GM18907 (cell line): ENCODE data around the gene PTPN1.
A peak's percentile ranks its signal among the peaks of the same experiment; 100 is the strongest.
"Not testable (repeated sequence)": the region's sequence is repeated elsewhere in the genome, so short reads cannot be mapped to it uniquely, and the experiment has no call there.

Source experiments
- ATAC-seq: cut with Tn5 transposase; IDR thresholded peaks from one replicate; pipeline ENCODE4 v1.9.1; 2021; ENCODE audit warnings: mild to moderate bottlenecking, moderate library complexity; ENCODE audit not compliant: unreplicated experiment

The PTPN1 gene

DNA sequence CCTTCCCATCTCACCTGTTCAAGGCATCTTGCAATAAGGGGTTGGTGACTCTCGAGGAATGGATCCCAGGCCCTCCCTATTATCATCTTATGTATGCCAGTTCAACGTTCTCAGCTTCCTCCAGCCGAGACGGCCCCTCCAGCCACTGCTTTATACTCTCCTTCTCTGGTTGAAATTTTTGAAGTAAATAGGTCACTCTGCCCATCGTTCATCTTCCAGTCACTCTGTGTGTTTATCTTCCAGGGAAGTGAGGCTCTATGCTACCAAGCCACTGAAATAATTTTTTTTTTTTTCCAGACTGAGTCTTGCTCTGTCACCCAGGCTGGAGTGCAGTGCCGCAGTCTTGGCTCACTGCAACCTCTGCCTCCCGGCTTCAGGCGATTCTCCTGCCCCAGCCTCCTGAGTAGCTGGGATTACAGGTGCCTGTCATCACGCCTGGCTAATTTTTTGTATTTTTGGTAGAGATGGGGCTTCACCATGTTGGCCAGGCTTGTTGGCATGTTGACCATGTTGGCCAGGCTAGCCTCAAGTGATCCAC lies 17.0 kb downstream of the PTPN1 start:
- ATAC-seq: no peak

DNA sequence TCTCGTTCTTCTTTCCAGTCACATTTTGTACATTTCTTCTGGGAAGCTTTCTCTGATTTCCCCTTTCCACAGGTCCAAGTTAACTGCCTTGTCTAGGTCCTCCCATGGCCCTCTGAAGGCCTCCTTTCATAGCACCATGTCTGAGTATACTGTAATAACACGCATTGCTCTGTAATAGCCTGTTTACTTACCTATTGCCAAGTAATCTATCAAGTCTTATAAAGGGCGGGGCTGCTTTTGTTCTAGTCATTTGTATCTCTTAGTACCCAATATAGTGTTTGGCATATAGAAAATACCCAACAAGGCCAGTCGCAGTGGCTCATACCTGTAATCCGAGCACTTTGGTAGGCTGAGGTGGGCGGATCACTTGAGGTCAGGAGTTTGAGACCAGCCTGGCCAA lies 17.9 kb downstream of the PTPN1 start:
- no peak for ATAC-seq

DNA sequence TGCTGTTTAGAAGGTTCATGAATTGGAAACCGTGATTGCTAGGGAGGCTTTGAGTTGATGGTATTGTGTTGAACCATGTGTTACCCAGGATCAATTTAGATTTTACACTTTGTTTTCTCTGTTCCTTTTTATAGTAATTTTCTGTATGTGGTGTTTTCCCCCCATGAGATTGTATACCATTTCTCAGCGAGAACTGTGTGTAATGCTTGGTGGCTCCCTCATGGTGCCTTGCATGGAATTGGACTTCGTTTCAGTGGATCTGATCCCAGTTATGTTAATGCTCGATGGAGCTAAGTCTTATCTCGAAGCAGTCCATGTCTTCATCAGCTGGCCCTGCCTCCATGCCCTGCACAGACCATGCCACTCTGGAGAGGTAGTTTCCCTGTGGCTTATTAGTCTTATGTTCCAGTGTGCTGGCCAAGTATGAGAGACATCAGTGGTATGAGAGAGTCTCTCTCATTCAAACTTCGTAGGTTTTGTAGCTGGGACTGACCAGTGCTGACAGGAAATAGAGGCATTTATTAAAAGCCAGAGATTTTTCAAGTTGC lies 18.7 kb downstream of the PTPN1 start:
- peak; percentile 50 for ATAC-seq

DNA sequence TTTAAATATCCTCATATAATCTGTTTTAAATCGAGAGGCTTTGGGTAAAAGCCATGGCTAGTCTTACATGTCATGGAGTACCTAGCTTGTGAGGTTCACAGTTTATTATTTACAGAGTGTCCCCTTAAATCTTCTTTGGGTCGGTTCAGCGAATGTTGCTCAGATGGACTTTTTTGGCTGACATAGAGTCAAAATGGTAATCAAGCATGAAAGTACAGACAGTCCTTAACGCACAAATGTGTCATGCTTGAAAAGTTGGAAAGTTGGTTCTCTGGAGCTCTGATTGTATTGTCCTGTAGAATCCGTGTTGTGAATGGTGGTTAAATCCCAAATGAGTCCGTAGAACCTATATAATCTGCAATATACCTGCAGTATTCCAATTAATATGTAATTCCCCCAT lies 22.0 kb downstream of the PTPN1 start:
- ATAC-seq: no peak

DNA sequence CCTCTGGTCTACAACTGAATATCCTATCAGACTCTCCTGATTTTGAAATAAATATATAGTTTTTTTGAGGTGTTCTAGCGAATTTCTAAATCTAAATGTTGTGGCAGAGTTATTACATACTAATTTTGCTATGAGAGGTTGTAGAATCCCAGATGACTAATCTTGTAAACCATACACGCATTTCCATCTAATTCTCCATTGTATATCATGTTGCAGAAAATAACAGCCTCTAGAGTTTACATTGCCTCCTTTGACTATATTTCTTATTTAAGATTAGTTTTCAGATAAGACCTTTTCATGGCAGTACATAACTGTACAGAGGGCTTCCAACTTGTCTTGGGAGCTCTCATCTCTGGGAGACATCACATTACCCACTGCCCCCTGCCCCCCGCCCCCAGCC lies 22.9 kb downstream of the PTPN1 start:
- no peak for ATAC-seq

DNA sequence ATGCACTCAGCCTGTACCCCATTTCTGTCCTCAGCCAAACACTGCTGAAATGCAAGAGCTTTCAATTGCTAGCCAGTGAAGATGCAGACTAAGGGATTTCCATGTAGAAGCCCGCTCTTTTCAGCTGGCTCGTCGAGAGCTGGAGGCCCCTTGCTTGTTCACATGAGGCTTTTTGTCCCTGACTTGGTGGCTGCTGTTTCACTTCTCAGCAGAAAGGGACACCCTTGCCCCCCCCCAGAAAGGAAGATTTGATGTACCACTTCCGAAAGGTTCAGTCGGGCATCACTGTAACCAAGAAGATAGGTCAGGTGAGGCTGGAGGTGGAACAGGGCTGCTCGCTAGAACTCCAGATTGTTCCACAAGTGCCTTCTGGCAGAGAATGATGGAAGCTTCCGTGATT lies 23.3 kb downstream of the PTPN1 start:
- ATAC-seq: no peak

DNA sequence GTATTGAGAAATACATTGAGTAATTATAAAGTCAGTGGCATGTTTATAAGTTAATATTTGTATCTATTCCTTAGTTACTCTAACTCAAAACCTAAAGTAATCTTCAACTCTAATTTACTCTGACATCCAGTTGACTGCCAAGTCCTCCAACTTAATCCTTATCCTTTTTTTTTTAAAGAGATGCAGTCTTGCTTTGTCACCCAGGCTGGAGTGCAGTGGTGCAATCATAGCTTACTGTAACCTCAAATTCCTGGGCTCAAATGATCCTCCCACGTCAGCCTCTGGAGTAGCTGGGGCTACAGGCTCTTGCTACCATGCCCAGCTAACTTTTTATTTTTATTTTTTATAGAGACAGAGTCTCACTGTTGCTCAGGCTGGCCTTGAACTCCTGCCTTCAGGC lies 24.4 kb downstream of the PTPN1 start:
- ATAC-seq: no peak

DNA sequence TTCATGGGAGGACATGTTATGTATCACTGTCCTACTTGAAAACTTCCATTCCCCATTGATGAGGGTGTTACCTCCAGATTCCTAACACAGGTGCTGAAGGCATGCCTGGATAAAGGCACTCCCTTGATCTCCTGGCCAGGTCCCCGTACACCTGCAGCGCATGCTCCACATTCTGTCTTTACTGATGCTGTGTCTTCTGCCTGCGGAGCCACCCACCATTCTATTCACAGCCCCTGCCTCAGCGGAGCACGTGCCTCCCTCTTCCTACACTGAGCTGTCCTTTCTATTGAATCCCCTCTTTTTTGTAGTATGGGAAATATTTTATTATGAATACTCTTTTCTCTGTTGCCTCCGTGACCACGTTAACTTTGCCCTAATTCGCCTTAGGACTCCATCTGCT lies 25.0 kb downstream of the PTPN1 start:
- ATAC-seq: no peak

DNA sequence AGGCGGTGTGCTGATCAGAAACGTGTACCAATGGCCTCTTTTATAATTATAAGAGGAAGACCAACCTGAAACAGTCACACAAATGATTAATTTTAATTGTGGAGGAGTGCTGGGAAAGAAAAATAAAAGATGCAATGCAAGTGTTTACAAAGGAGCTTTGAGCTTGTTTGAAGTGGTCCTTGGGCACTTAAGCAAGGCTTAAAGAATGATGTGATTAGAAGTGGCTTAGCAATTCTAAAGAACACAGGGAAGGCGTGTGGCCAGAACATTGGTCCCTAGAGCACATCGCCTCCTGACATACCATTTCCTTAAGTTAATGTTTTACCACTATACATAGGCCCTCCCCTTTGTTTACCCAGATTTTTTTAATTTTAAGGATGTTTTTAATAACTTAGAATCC lies 26.1 kb downstream of the PTPN1 start:
- no peak for ATAC-seq

DNA sequence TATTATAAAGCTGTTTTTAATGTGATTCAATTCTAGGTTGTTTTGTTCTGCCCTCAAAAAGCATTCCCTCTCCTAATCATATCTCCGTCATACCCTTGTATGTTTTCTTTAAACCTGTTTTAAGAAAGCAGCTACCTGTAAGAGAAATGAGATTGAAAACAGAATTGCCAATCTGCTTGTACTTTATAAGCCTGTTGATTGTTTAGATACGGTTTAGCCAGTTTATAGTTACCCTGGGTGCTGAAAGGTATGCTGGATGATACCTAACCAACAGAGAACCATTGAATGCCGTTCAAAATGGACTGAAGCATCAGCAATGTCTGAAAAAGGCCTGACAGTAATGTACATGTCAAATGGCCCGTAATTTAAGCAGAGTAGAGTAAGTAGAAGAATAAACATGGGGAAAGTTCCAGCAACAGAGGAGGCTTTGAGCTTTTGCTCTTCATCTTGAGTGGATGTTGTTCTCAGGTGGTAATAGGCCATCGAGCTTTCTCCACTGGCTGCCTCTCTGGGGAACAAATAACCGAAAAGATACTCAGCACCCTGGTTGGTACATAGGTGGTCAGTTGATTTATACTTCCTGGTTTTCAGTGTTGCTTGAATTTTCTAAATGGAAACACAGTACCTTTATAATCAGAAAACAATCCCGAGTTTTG lies 27.5 kb downstream of the PTPN1 start:
- no peak for ATAC-seq

DNA sequence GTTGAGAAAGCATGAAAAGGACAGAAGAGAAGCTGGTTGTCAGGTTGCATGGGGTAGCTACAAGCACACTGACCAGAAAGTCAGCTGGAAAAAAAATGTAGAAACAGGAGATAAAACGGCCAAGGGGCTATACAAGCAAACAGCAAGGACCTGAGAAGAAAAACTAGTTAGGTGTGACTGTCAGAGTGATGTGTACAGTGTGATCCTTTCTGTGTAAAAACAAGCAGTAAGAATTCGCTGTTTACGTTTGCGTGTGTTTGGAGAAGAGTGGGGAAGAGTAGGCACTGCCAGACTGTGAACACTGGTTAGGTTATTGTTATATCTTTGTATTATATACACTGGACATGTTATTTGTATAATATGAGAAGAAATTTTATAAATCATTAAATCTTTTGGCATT lies 28.1 kb downstream of the PTPN1 start:
- no peak for ATAC-seq

DNA sequence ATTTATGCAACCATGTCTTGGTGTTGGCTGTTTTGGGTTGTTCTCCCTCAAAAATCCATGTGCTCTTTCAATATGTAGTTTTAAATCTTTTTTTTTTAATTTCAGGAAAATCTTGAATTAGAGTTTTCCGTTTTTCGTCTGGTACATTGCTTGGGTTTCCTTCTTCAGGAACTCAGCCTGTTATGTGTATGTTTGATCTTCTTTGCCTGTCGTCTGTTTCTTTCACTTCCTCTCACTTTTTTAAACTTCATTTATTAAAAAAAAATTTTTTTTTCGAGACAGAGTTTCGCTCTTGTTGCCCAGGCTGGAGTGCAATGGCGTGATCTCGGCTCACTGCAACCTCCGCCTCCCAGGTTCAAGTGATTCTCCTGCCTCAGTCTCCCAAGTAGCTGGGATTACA lies 29.6 kb downstream of the PTPN1 start:
- ATAC-seq: not testable (repeated sequence)

DNA sequence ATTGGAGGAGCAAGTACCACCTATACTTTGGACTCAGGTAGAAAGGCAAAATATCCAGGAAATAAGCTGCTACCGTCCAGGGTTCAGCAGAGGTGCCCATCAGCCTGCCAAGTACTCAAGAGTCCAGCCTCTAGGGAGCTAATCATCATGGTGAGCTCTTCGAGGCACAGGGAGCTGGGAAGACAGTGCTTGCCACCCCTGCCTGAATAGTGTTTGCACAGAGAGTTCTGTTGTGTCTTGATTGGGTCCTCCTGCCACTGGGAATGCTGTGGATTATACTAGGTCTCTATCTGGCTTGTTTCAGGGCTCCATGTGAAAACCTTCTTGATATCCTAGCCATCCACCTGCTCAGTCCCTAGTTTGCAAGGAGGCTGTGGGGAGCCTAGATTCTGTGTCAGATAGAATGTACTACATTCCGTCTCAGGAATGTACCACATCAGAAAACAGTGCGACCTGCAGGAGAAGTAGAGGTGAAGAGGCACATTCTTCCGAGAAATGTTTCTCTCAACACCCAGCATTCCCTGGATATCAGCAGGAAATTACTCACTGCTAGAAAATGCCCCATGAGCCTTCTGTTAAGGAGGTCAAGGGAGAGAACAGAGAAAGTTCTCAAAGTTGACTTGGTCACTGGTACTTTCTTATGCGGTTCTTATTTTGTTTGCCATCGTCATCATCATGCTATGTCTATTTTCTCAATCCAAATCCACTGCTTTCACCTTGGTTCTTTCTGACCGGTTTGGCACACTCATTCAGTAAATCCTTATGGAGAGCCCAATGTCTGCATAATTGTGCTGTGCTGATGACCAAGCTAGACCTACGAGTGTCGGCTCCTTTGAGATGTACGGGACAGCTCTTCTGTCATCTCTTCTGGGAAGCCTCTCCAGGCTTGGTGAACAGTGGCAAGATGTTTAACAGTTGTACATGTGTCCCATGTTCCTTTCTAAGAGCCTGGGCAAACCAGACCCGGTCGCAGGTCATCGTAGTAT lies 30.7 kb downstream of the PTPN1 start:
- no peak for ATAC-seq

DNA sequence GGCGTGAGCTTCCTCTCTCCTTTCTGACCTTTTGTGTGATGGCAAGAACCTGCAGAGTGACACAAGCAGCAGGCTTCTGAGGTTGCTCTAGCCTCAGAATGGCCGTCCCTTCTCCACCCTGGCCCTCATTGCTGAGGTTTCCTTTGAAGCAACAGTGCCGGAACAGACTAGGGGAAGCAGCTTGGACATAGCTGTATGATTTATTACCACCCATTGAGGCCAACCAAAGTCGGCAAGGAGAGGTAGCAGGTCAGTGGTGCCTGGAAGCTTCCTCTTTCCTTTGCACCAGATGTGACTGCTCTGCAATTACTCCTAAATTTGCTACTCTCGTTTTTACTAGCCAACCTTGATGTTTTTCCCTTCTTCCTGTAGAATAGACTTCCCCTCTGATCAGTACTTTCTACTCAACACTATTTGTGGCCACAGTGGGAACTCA lies 31.4 kb downstream of the PTPN1 start:
- ATAC-seq: no peak

DNA sequence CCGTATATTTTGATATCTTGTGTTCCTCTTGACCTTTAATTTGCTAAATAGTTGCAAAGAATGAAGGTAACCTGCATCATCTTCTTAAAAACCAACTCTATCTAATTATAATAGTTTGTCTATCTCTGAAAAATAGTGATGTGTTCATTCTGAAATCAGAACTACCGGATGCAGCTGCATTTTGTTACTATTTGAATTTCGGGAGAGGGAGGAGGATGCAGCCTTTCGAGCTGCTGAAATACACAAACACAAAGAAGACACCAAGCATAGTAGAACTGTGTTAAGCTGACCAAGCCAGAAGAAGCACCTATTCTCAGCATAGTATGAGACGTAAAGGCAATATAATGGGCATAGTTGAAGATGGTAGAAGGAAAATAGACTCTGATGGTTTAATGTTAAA lies 33.1 kb downstream of the PTPN1 start:
- no peak for ATAC-seq

DNA sequence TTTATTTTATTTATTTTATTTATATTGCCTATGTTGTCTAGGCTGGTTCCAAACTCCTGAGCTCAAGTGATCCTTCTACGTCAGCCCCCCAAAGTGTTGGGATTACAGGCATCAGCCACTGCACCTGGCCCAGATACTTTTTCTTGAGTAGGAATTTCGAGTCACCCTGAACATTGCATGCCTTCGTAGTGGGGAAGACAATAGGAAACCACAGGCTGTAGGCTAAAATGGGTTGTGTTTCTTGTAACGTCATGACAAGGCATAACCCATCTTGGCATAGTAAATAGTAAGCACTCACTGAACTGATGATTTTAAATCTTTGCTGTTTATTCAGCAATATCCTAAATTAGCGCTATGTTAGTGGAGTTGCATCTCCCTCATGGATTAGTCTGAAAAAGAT lies 34.9 kb downstream of the PTPN1 start:
- ATAC-seq: no peak

DNA sequence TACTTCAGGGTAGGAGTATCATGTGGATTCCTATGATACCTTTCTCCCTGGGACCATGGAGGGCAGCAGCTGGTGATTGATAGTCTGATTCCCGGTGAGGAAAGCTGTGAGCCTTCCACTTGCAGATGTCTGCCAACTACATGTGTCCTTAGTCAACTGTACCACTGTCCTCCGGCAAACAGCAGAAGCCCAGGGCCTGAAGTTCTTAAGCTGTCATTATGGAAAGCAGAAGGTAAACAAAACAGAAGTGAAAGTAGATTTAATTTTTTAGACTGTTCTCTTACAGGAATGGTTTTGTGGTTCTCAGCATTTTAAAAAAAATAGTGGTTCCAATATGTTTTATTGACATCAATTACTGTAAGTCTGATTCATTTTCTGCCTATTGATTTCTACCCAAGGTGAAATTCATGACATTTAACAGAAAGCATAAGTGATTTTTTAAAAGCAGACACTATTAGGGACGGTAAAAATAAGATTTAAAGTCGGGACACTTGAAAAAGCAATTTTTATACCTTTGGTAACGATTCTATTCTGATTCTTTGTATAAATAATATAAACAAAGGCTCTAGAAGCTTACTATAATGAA lies 36.6 kb downstream of the PTPN1 start:
- peak; percentile 36 for ATAC-seq

DNA sequence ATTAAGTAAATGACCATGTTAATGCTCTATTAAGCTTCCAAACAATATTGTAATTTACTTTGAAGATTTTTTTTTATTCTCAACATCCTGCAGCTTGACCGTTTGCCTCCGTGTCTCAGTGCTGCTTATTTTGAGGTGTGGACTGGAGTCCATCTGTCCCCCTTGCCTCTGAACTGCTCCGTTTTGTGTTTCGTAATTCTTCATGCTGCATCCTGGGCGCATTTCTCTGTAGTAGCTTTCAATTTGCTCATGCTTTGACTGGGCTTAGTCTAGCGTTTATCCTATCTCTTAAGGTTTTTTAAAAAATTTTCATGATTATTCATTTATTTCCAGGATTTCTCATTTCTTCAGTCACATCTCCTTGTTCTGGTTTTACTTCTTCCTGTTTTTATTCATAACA lies 37.8 kb downstream of the PTPN1 start:
- ATAC-seq: no peak

DNA sequence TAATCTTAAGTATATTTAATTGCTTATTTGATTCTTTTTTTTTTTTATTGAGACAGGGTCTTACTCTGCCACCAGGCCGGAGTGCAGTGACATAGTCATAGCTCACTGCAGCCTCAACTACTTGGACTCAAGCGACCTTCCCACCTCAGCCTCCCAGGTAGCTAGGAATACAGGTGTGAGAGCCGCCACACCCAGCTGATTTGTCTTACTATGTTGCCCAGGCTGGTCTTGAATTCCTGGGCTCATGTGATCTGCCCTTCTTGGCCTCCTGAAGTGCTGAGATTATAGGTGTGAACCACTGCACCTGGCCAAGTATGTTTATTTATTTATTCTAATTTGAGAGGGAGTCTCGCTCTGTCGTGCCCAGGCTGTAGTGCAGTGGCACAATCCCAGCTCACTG lies 38.2 kb downstream of the PTPN1 start:
- ATAC-seq: no peak

DNA sequence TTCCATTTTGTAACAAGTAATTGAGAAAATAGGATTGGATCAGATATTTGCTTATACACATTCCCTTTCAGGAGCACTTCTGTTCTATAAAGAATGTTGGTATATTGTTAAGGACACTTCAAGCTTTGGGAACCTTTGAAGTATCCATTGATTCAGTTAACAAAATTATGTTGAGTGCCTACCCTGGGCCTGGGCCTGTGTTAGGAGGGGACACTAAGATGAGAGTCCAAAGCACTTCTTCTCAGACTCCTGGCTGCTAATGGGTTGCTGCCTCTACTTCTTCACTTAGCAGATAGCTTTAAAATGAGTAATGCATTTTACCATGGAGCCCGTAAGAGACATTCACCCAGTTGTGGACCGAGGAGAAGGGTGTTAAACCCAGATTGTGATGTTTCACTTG lies 40.3 kb downstream of the PTPN1 start:
- ATAC-seq: no peak

DNA sequence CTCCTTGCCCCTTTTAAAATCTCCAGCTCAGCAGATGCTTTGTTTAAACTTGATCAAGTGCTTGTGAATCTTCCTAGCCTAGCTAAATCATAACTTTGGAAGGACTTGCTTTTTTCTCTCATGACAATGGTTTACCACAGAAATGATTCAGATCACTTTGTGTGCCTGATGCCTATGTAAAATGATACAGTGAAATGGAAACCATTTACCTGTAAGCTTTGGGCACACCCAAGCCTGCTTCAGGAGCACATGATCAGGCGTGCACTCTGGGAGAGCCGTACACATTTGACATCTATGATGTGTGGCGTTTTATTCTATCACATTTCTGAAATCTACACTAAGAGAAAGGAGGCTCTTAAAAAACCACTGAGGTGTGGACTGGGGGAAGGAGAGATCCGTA lies 41.1 kb downstream of the PTPN1 start:
- ATAC-seq: no peak
